CD4-positive, alpha-beta T cell treated with Interleukin-1 beta for 1 hour (primary cell): Measurements from ENCODE around the gene GRPEL2.
A peak's percentile ranks its signal among the peaks of the same experiment; 100 is the strongest.

Source experiments
- DNase-seq, 2 donors: peaks; one replicate each; pipeline ENCODE4 v3.0.0-alpha.2; 2020 to 2022

Gene GRPEL2

DNA sequence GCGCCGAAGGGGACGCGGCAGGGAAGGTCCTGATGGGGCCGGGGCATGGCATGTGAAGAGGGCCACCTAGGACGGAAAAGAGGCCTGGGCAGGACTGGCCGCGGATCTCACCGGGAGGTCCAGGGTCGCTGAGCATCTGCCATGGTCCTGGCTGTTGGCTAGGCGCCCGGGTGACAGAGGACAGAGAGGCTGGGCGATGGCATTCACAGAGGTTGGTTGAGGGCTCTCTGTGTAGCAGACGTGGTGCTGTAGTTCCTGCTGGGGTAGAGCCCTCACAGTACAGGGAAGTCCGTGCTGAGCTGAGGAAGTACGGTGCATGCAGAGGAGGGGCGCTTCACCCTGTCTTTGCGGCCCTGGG is 13.0 kb downstream of the GRPEL2 start:
- DNase-seq = peak; percentile 29 to 39

DNA sequence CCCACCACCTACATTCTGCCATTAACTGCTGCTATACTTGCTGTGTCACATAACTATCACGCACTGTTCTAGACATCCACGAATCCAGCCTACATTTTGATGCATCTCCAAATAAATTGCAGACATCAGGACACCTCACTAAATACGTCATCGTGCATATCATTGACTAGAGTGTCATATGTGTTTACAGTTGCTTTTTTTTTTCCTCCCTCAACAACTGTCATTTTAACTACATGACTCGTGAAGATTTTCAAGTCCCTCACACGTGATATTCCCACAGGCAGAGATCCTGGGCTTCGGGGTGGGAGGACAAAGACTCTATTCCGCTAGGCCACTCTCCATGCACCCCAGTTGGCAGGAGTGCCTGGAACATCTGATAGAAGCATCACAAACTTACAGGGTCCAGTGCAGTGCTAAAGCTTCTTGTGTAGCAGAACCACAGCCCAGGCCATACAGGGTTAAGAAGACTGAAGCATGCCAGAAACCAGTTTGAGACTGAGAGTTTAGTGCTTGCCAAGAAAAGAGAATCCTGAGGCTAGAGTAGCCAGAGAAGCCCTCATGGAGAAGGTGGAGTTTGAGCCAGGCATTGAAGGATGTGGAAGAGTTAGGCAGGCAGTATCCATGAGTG is 13.7 kb downstream of the GRPEL2 start:
- DNase-seq = no peak

- no peak for DNase-seq
Observed at GRCh38 chr5:149360272-149360671, 15.0 kb downstream of the GRPEL2 start.

DNA sequence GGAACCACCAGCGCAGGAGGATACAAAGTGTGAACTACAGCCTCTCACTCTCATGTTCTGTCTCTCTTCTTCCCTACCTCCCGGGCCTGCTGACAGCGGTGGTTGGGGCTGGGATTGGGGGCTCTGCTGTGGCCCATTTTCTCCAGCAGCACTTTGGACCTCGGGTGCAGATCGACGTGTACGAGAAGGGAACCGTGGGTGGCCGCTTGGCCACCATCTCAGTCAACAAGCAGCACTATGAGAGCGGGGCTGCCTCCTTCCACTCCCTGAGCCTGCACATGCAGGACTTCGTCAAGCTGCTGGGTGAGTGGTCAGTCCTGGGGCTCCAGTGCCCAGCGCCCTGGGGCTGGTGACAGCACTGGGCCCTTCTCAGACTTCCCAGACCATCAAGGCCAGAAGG is 17.2 kb downstream of the GRPEL2 start:
- no peak for DNase-seq

DNA sequence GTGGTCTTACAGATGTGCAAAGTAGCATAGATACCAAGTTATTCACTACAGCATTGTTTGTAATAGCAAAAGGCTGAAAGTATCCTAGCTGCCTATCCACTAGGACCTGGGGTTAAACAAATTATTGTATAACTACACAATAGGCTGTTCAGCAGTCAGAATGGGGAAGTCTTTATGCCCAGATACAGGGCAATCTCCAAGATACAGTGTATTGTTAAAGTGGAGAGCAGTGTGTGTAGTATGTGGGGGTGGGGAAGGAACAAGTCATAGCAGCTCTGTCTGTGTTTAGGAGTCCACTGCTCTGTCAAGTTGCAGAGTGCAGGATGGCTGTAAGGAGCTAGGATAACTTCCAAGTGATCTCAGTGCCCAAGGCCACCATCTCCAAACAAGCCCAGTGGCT is 18.1 kb downstream of the GRPEL2 start:
- DNase-seq = no peak

DNA sequence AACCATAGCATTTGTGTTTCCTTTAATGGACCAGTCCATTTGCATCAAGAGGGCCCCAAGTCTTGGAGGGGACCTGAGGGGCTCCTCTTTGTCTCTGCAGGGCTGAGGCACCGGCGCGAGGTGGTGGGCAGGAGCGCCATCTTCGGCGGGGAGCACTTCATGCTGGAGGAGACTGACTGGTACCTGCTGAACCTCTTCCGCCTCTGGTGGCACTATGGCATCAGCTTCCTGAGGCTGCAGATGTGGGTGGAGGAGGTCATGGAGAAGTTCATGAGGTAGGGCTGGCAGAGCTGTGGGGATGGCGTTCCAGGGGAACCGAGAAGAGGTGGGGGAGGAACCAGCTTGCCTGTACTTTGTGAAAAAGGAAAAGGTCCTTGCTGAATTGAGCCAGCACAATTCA is 18.6 kb downstream of the GRPEL2 start:
- no peak for DNase-seq

GRCh38 chr5:149364719-149365118 is 19.4 kb downstream of the GRPEL2 start:
- no peak for DNase-seq

DNA sequence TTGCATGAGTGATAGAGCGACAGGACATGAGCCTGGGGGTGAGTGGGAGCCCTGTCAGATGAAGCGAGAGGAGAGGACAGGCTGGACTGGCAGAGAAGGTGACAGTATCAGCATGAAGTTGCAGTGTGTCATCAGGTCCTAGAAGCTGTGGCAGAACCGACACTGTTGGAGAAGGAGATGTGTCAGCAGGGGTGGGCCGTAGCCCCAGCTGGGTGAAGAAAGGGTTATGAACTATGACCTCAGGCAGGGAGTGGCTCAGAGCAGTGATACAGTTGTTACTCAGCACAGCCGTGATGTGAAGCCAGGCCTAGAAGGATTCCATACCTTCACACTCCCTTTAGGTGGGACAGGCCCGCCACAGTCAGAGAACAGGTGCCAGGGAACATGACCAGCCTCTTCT is 20.1 kb downstream of the GRPEL2 start:
- DNase-seq = no peak

DNA sequence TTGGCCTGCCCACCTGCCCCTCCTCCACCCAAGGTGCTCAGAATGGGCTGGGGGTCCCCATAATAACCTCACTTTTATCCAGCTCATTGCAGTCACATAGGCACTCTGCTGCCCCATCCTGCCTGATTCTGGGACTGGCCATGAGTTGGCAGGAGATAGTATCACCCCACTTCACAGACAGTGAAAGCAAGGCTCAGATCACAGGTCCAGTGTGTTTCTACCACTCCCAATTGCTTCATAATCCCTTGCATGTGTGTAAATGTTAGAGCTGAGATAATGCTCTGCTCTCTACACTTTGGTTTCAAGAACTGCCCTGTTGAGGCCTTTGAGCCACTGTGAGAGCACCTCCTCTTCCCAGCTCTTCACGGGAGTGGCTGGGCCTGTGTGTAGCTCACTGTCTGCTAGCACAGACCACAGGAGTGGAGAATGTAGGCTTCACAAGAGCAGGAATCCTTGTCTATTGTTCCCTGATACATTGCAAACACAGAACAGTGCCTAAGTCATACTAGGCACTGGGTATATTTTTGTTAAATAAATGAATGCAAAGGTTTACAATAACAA is 20.9 kb downstream of the GRPEL2 start:
- no peak for DNase-seq

DNA sequence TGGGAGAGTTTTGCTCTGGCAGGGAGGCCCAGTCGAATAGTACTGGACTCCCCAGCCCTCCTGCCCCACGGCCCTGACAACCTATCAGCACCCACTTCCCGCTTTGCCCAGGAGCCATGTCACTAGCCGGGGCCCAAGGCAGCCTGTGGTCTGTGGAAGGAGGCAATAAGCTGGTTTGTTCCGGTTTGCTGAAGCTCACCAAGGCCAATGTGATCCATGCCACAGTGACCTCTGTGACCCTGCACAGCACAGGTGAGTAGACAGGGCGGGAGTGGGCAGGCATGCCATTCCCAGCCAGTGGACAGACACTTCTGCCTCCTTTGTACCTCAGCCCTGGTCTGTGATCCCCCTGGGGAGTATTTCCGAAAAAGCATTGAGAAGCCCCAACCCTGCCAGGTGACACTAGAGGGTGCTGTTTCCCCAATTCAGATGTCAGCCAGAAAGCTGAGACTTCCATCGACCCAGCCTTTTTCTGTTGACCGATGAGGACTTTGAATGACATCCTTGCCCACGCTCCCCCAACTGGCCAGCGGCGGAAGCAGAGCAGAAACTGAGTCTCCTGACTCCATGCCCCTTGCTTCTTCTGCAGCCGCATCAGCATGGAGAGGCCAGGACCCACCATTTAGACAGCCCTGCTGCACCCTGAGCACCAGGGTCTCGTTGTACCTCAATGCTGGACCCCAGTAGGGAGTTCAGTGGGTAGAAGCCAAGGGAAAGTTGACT is 22.1 kb downstream of the GRPEL2 start:
- peak; percentile 46 to 59 for DNase-seq

- no peak for DNase-seq
Observed at GRCh38 chr5:149367972-149368645, 22.8 kb downstream of the GRPEL2 start.

- no peak for DNase-seq
Observed at GRCh38 chr5:149370878-149371277, 25.6 kb downstream of the GRPEL2 start.

DNA sequence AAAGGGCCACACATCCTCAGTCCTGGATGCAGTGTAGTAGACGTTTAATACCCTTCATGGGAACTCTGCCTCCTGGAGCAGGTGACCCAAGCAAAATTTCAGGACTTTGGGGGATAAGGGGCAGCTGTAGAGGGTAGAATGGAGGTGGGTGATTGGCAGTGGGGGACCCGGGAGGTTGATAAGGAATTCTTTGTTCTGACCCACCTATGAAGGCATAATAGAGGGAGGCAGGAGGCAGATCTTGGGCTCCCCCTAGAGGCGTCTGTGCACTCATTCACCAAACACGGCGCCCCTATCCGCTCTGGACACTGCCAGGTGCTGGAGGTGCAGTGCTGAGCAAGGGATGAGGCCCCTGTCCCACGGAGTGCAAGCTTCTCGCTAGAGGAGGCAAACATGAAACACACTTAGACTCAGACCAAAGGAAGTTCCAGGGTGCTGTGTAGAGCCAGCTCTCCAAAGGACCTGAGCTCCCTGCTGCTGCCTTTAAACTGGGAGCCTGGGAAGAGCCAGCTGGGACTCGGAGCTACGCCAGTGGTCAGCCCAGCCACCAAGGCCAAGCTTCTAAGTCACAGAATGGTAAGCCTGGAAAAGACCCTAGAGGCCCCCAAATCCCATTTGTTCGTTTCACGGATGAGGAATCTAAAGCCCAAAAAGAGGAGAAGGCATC is 26.1 kb downstream of the GRPEL2 start:
- DNase-seq = peak; percentile 67 to 72

- DNase-seq = no peak
Observed at GRCh38 chr5:149372076-149372795, 26.9 kb downstream of the GRPEL2 start.

GRCh38 chr5:149372932-149373331 is 27.6 kb downstream of the GRPEL2 start:
- no peak for DNase-seq

- no peak for DNase-seq
Observed at GRCh38 chr5:149374303-149374702, 29.0 kb downstream of the GRPEL2 start.

DNA sequence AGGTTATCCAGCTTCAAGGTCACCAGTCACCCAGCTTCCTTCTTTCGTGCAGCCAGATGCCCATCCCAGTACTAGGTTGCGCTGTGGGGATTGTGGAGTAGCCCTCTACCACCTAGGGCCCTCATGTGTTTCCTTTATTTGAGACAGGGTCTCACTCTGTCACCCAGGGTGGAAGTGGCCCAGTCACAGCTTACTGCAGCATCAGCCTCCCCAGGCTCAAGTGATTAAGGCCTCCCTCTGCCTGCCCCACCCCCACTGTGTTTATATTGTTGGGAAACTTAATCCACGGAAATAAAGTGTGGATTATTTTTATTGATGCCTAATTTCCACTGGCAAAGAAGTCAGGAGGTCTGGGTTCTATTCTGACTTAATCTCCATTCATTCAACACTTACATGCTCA is 29.5 kb downstream of the GRPEL2 start:
- DNase-seq = no peak

DNA sequence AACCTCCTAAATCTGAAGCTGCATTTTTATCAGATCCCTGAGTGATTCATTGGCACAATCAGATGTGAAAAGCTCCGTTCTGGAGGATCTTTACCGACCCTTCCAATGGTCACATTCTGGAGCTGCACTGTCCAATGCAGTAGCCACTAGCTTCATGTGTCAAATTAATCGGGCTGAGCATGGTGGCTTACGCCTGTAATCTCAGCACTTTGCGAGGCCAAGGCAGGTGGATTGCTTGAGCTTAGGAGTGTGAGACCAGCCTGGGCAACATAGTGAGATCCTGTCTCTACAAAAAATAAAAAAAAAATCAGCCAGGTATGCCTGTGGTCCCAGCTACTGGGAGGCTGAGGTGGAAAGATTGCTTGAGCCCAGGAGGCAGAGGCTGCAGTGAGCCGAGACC is 30.1 kb downstream of the GRPEL2 start:
- no peak for DNase-seq

GRCh38 chr5:149376104-149376503 is 30.8 kb downstream of the GRPEL2 start:
- DNase-seq = no peak

DNA sequence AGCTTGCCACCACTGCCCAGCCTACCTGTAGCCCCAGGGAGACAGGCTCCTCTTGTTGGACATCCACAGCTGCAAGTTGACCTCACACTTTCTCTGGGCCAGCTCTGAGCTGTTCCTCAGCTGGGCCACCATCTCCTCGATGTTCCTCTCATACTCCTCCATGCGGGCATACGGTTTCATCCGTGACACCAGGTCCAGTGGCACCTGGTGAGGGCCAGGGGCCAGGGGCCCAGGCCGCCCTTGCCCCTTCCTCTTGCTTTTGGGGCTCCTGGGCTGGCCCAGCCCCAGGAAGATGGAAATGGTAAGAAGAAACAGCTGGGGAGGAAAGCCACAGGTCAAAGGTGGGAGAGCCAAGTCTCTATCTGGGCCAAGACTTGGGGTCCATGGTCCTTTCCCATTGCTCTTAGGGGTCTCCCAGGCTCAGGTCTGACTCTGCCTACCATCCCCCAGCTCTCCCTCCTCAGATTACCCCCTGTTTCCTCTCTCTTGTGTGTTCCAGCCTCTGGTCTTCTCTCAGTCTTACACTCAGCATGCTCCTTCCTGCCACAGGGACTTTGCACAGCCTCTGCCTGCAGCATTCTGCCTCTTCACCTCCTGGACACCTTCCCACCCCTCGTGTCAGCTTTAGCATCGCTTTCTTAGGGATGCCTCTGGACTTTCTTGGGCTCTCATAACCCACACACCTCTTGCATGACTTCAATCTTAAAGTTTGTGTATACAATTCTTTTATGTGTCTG is 31.6 kb downstream of the GRPEL2 start:
- DNase-seq = no peak

DNA sequence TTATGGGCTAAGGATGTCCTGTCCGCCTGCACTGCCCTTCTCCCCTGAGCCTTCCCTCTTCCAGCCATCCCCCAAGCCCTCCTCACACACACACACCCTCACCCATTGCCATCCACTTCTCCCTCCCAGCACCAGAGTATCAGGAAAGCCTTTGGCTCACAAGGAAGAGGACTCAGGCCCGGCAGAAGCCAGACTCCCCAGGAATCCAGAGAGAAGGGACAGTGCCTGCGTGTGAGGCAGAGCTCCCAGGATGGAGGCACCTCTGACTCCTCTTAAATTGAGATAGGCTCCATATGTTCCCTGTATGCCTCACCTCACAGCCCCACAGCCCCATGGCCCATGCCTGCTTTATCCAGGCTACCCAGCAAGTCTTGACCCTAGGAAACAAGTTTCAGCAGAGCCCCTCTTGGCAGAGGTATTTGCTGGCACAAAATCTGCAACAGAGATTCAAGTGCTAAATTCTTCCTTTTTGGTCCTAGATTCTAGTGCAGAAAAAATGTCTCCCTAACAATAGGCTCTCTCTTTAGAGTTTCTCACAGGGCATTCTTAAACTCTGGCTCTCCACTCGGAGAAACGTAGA is 33.0 kb downstream of the GRPEL2 start:
- no peak for DNase-seq
